Right ventricle myocardium superior (tissue), 1 donor: ENCODE data around the gene FRMD4A. TPM values are rescaled to one million over a fixed set of nuclear protein-coding genes. Genes with fewer than 3 reads are reported as not detected.
A peak's percentile ranks its signal among the peaks of the same experiment; 100 is the strongest.
"Not testable (repeated sequence)": the region's sequence is repeated elsewhere in the genome, so short reads cannot be mapped to it uniquely, and the experiment has no call there.

Experiments used
- ATAC-seq: fragments of 200-7000 bp; cut with Tn5 transposase; one replicate; pipeline ENCODE4 v1.9.1; 2020; ENCODE audit warnings: mild to moderate bottlenecking; ENCODE audit not compliant: poor library complexity
- DNase-seq: peaks from one replicate; pipeline ENCODE4 v3.0.0-alpha.2; 2020
- intact Hi-C: fragments of 100-400 bp; cut with DNase I; formaldehyde crosslinking; loops from one replicate; pipeline ENCODE4 v1.11.2; 2022
- total RNA-seq: library from RNA; stranded (reverse); fragmentation: NEBNext Ultra II Directional; extraction: Animal tissue kit (Norgen Biotek cat#: 25700); gene quantifications from one replicate; pipeline ENCODE4 v1.2.1, GENCODE V29; 2021
- donor health status: DM: no; HTN: yes; CAD: no; lungs with severe emphysema.

Gene FRMD4A
- total RNA-seq, 1 donor from 2014 or later: 33.2 TPM

- DNase-seq (no peak), ATAC-seq (no peak)
- intact Hi-C loops: no loop called here
Observed at GRCh38 chr10:13848520-13849445, 481.9 kb downstream of the FRMD4A start.

DNA sequence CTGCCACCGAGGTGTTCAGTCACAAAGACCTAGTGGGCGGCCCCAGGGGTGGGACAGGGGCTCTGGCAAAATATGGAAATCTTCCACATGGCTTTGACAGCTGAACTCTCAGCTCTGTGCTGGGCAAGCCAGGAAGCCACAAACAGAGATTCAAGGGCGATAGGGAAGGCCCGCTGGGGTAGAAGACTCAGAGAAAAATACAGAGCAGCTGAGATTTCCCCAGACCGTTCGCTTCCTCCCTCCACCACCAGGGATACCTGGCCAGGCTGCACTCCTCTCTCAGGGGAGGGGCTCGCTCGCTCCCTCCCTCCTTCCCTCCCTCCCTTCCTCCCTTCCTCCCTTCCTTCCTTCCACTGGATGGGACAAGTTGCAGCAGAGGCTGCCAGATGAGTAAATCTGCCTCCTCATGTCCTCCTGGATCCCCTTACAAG is 483.5 kb downstream of the FRMD4A start:
- DNase-seq: no peak
- intact Hi-C loops: no loop called here
- ATAC-seq: no peak

DNA sequence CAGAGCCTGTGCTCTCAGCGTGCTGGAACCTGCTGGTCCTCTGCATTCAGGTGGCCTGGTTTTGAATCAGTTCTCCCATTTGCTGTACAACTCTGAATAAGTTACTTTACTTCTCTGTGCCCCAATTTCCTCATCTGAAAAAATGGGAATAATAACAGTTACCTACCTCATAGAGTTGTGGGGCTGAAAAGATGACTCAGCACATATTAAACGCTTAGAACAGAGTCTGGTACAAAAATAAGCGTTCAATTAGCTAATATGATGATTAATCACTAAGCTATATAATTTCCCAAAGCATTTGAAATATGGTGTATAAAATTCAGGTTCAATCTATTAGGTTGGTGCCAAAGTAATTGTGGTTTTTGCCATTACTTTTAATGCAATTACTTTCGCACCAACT is 484.8 kb downstream of the FRMD4A start:
- intact Hi-C loops: no loop called here
- ATAC-seq (no peak), DNase-seq (no peak)

DNA sequence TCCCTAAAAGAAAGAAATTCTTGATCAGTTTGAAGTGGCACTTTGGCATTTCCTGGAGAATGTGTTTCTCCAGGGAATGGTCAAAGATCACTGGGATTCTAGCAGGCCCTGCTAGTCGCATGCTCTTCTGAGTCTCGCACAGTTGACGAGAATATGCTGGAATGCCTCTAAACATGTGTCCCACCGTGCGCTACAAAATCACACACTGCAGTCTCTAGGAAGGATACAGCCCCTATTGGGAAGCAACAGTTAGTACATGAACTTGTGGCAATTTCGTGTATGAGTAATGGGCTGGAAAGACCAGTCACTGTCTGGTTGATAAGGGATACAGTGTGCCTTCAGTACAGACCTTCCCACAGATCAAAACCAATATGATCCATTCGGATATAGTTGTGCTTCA is 486.1 kb downstream of the FRMD4A start:
- ATAC-seq: no peak
- intact Hi-C loops: no loop called here
- DNase-seq: no peak

DNA sequence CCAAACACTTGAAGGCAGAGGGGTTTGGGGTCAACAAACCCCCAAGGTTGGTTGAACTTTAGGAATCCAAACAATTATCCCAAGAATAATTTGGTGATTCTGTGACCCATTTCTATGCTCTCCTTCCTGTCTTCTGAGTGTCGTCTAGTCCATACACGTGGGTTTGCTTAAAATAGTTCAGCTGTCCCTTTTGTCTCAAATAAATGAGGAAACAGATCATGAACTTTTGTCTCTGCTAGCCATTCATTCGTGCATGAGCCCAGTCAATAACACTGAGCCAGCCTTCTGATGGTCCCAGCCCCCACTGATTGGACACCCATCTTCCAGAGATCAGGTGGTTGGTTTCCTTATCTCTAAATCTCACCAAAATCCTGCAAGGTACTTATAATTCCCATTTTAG is 488.6 kb downstream of the FRMD4A start:
- DNase-seq: no peak
- intact Hi-C loops: no loop called here

DNA sequence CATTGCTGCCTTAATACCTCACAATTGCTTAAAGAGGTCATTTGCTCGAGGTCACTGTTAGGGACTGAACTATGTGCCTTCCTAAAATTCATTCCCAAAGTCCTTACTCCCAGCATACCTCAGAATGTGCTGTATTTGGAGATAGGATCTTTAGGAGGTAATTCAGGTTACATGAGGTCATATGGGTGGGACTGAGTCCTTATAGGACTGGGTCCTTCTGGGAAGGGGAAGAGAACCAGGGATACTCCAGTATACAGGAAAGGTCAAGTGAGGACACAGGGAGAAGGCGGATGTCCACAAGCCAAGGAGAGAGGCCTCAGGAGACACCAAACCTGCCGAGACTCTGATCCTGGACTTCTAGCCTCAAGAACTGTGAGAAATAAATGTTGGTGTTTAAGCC is 490.7 kb downstream of the FRMD4A start:
- intact Hi-C loops: no loop called here
- DNase-seq (no peak), ATAC-seq (no peak)

More for the DNA sequence above, 488.6 kb downstream of the FRMD4A start:
- no peak for ATAC-seq

DNA sequence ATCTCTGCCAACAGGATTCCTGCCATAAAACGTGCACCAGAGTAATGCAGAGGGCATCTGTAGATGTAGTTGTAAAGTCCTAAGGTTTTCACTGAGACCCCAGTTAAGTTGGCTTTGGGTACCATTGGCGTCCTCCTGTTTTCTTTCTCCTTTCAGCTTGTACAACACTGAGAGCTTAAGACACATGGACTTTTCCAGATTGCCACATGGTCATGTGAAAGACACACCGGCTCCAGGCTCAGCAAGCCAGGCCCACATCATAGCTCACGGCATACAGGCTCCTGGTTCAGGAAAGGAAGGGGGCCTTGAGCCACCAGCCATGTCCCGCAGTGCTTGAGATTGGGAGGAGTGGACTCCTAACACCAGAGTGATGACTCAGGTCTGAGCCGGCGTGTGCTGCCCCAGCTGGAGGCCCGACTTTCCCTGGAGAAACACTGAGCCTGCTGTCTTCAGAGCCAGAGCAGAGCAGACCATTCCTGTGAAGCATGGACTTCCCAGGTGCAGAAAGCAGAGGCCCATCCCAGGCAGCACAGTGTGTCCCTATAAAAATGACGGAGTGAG is 491.2 kb downstream of the FRMD4A start:
- ATAC-seq: peak; percentile 37
- peak; percentile 64 for DNase-seq
- intact Hi-C loops: no loop called here

- no peak for ATAC-seq
- no peak for DNase-seq
- intact Hi-C loops: no loop called here
Observed at GRCh38 chr10:13839030-13839429, 491.7 kb downstream of the FRMD4A start.

- DNase-seq: no peak
- no peak for ATAC-seq
- intact Hi-C loops: no loop called here
Observed at GRCh38 chr10:13837966-13838365, 492.8 kb downstream of the FRMD4A start.

DNA sequence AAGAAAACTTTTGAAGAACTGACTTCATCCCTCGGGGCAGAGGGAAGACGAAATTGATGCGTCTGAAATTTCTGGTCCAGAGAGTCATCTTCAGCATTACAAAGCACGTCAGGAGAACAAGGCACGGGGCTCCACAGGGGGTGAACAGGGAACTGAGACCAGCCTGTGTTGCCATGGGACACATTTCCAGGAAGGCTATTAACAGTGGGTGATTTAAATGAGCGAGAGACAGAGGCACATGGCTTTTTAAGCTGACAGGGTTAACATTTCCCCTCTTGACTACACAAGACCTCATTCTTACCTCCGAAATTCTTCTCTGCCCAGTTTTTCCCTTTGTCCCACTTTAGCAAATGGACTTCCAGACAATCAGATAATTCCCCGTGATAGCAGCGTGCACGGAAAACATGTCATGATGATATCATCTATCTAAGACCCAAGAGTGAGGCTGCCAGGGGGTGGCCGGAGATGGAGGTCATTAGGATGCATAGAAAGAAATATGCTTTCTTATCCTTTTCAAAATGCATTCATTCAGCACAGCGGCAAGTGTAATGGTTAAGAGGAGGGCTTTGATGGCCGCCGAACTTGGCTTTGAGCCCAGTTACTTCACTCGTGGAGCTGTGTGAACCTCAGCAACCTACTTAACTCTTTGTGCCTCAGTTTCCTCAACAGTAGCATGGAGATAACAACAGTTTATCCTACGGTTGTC is 496.0 kb downstream of the FRMD4A start:
- intact Hi-C loops: no loop called here
- DNase-seq: no peak
- peak; percentile 23 for ATAC-seq

DNA sequence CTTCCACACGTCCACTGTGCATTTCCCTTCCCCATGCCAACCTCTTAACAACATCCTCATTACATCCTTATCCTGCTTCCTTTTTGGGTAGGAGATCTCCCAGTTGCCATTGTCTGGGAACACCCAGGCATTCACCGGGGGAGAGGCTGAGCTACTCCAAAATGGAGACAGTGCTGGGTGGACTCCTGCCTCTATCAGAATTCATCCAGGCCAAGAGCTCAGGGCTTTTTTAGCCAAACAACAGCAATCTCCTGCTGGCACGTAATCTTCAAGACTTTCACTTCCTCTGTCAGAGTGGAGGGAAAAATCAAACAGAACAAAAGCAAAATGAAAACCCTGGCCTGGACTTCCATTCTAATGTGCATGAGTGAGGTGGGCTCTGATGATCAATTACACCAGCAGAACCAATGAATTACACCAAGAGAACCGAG is 499.0 kb downstream of the FRMD4A start:
- ATAC-seq (peak; percentile 34), DNase-seq (no peak)
- intact Hi-C loops: no loop called here

GRCh38 chr10:13830385-13830784 is 500.3 kb downstream of the FRMD4A start:
- intact Hi-C loops: no loop called here
- ATAC-seq (no peak), DNase-seq (no peak)

- no peak for ATAC-seq
- intact Hi-C loops: no loop called here
Observed at GRCh38 chr10:13829790-13830189, 500.9 kb downstream of the FRMD4A start.

GRCh38 chr10:13828284-13828683 is 502.4 kb downstream of the FRMD4A start:
- intact Hi-C loops, DNase-seq, ATAC-seq: not testable (repeated sequence)

More at GRCh38 chr10:13829790-13830189, 500.9 kb downstream of the FRMD4A start:
- DNase-seq: no peak

DNA sequence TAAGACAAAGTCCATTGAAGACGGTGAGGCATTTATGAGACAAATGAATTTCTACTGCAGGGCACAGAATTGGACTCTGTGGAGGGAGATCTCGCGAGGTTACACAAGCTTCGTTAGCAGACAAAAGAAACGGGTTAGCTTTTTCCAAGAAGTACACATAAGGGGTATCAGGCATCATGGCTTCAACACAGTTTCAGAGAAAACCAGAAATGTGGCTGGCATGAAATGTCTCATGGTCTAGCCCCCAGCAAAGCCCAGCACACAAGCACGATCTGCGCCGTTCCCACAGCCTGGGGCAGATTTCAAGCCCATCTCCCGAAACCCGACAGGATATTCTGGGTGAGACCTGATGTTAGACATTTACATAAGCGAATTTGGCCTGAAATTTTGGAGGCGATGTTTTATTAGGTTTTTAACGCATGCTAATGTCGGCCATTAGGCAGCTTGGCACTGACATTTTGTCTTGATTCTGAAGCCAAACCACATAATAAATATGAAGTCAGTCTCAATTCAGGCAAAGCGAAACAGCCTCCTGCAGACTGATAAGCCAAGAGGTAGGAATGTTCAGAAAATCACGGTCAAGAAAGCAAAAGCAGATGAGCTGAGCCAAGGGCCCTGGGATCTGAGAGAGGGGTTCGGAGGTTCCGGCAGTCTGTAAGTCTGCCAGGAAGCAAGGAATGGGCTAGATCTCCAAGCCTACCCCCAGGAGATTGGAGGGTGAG is 503.5 kb downstream of the FRMD4A start:
- DNase-seq (no peak), ATAC-seq (no peak)
- intact Hi-C loops: no loop called here

DNA sequence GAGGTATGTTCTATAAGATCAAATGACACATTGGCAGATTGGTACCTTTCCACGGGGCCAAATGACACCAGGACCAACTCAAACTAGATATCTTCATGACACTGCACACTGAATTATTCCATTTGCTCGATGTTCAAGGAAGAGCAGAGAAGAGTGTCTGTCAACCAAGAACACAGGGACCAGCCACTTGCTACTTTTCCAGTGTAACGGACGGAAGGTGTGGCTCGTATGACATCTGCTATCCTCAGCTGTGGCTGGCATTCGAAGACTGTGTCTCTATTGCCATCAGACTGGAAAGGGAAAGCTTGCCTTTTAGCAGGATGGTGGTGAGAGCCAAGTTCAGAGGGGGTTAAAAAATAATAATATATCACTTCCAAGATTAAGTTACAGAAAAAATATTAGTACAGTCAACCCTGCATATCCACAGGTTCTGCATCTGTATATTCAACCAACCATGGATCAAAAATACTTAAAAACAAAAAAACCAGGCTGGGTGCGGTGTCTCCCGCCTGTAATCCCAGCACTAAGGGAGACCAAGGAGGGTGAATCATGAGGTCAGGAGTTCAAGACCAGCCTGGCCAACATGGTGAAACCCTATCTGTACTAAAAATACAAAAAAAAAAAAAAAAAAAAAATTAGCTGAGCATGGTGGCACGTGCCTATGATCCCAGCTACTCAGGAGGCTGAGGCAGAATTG is 506.9 kb downstream of the FRMD4A start:
- intact Hi-C loops: no loop called here
- no peak for ATAC-seq
- no peak for DNase-seq

DNA sequence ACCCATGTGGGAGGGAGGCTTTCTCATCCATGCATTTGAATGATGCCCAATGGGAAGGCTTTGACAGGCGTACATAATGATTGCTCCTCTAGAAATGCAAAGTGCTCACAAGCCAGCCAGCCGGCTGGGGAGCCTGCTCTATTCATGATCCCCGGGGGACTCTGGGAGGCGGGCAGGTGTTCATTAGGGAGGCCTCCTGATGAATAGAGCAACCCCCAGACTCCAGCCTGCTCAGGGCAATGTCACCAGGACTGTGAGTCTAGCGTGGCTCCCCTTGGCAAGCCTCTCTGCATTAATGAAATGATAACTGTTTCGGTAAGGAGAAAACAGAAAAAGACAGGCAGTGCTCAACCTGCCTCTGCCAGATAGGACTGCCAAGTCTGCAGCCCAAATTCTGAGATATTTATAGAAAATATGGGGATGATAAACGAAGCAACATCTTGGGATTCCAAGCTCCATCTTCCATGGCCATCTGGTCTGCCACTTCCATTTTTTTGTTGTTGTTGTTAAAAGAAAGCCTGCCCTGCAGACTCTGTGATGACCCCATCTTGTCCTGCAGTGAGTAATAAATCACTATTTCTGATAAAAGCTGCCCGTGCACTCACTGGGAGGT is 507.5 kb downstream of the FRMD4A start:
- intact Hi-C loops: no loop called here
- DNase-seq (no peak), ATAC-seq (no peak)

GRCh38 chr10:13822490-13822889 is 508.2 kb downstream of the FRMD4A start:
- ATAC-seq: no peak
- intact Hi-C loops: no loop called here

More at GRCh38 chr10:13822490-13822889, 508.2 kb downstream of the FRMD4A start:
- DNase-seq: no peak
